Psoas muscle (tissue), 8 donors: Measurements from ENCODE around the gene GJD3. TPM values are rescaled to one million over a fixed set of nuclear protein-coding genes. Genes with fewer than 3 reads are reported as not detected.

Experiments
- ATAC-seq, 4 donors: fragments of 200-7000 bp; cut with Tn5 transposase; one replicate each; pipeline ENCODE4 v1.9.1; 2020; ENCODE audit warnings: moderate library complexity in 3 of 4, mild to moderate bottlenecking in 2 of 4
- DNase-seq, 2 donors: peaks; one replicate each; pipeline ENCODE4 v3.0.0-alpha.2; 2020
- H3K27ac ChIP-seq: fragments of 200-600 bp; one replicate; pipeline ENCODE4 v1.8.0; 2022
- H3K27me3 ChIP-seq, 3 donors: fragments of 200-600 bp in 1 of 3; one replicate each; pipeline versions ENCODE4 v1.6.1 to v1.8.0; 2013 to 2022; ENCODE audit warnings: low read length in 2 of 3, mild to moderate bottlenecking in 2 of 3, moderate library complexity in 1 of 3; ENCODE audit not compliant: insufficient read depth in 3 of 3
- H3K36me3 ChIP-seq, 2 donors: fragments of 200-600 bp in 1 of 2; one replicate each; pipeline versions ENCODE4 v1.6.1 to v1.8.0; 2013 to 2022; ENCODE audit warnings: low read depth in 1 of 2, mild to moderate bottlenecking in 1 of 2, moderate library complexity in 1 of 2; ENCODE audit not compliant: insufficient read depth in 1 of 2
- H3K4me1 ChIP-seq: fragments of 200-600 bp; one replicate; pipeline ENCODE4 v1.8.0; 2022
- H3K4me3 ChIP-seq: fragments of 200-600 bp; one replicate; pipeline ENCODE4 v1.8.0; 2022; ENCODE audit warnings: mild to moderate bottlenecking
- H3K9me3 ChIP-seq: fragments of 200-600 bp; one replicate; pipeline ENCODE4 v1.8.0; 2022
- WGBS, 3 donors: extraction: QIAGEN DNeasy Blood & Tissue Kit; methylation state at CpG; one replicate each; pipeline versions ENCODE4 v1.1.6 to v1.1.7; 2013; 5-methylcytosine and 5-hydroxymethylcytosine counted together
- intact Hi-C, 2 donors: fragments of 100-400 bp; cut with DNase I; formaldehyde crosslinking; loops; one replicate each; pipeline versions ENCODE4 v1.11.0 to v1.14.2; 2022
- polyA plus RNA-seq, 3 donors: library from polyadenylated mRNA; stranded (reverse); fragments of 200-250 nt; gene quantifications; one replicate each; pipeline ENCODE4 v1.2.3, GENCODE V29; 2013
- total RNA-seq, 4 donors: library from RNA; stranded (reverse); fragmentation: NEBNext Ultra II Directional in 2 of 4; extraction: Animal tissue kit (Norgen Biotek cat#: 25700) in 2 of 4; gene quantifications; one replicate each; pipeline versions ENCODE4 v1.2.1 to v1.2.4, GENCODE V29; 2021 to 2023
- TF ChIP-seq, protein P1 (sequence below): fragments of 200-600 bp; IDR thresholded peaks from one replicate; pipeline ENCODE4 v1.8.0; 2022; ENCODE audit warnings: antibody characterized with exemption
- donor health status: healthy with polysubstance abuse.
- donor health status: DM: no; HTN: no; CAD: no; lungs with moderate emphysema.
- donor health status: Bipolar disorder and iron deficiency.
- donor health status: healthy.
- donor health status: DM: yes; HTN: yes; CAD: no.
- donor health status: DM: no; HTN: no; CAD: no.
- donor health status: DM: no; HTN: no; CAD: no.
- donor health status: DM: yes; HTN: yes; CAD: no.

Gene GJD3
- total and polyA plus RNA-seq, 7 donors, result 0.17 to 1.4 (median 0.34) TPM; not detected in 1

DNA sequence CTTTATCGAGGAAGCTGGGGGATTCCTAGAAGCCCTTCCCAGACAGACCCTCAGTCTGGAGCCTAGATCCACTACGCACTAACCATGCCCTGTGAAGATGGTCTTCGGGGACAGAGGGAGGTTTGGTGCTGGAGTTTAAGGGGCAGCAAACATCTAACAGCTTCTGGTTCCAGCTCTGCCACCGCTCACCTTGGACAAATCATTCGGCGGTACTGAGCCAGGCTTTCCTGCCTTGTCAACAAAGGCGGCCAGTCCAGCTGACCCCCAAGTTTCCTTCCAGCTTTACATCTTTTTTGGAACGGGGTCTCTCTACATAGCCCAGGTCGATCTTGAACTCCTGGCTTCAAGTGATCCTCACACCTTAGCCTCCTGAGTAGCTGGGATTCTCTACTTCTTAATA, 369 bp upstream of the GJD3 start:
- H3K27me3 ChIP-seq, result peaks cover 0 to 3% (median 0%) of the 10 kb centered on the region in 3 donors
- DNase-seq (no peak), ATAC-seq (no peak)
- peak overlapping the region; percentile 69 for H3K4me3 ChIP-seq
- H3K9me3 ChIP-seq, result no peaks in the 10 kb centered on the region
- TF ChIP-seq, protein P1, sequence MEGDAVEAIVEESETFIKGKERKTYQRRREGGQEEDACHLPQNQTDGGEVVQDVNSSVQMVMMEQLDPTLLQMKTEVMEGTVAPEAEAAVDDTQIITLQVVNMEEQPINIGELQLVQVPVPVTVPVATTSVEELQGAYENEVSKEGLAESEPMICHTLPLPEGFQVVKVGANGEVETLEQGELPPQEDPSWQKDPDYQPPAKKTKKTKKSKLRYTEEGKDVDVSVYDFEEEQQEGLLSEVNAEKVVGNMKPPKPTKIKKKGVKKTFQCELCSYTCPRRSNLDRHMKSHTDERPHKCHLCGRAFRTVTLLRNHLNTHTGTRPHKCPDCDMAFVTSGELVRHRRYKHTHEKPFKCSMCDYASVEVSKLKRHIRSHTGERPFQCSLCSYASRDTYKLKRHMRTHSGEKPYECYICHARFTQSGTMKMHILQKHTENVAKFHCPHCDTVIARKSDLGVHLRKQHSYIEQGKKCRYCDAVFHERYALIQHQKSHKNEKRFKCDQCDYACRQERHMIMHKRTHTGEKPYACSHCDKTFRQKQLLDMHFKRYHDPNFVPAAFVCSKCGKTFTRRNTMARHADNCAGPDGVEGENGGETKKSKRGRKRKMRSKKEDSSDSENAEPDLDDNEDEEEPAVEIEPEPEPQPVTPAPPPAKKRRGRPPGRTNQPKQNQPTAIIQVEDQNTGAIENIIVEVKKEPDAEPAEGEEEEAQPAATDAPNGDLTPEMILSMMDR, result no peak
- H3K27ac ChIP-seq, result no peak overlapping the region
- intact Hi-C loops, result loop anchor here in 1 of 2 donors (5.0 kb wide), 2 partner anchors 47 to 197 kb away; no protein-coding TSS in a partner anchor
- 73 to 79% (median 76%) methylated on average over 9 of the region's 9 CpGs for WGBS, 3 donors
- no peaks in the 10 kb centered on the region for H3K36me3 ChIP-seq
- peaks cover 4% of the 10 kb centered on the region for H3K4me1 ChIP-seq

- H3K27ac ChIP-seq, result no peak overlapping the region
- DNase-seq (no peak), ATAC-seq (peak in 3 of 4 donors; percentile 38 to 65 (median 56))
- no peaks in the 10 kb centered on the region for H3K36me3 ChIP-seq
- 1 to 2% (median 2%) methylated on average over 72 to 91 of the region's 91 CpGs for WGBS, 3 donors
- H3K9me3 ChIP-seq, result no peaks in the 10 kb centered on the region
- H3K27me3 ChIP-seq, result peaks cover 0 to 3% (median 0%) of the 10 kb centered on the region in 3 donors
- H3K4me3 ChIP-seq, result peak overlapping the region; percentile 69
- intact Hi-C loops, result loop anchor here (2.0 to 5.0 kb wide), 3 partner anchors 49 to 199 kb away; no protein-coding TSS in a partner anchor
- TF ChIP-seq, protein P1, result no peak
- H3K4me1 ChIP-seq, result peaks cover 8% of the 10 kb centered on the region
These were observed 1.3 kb downstream of the GJD3 start for GRCh38 chr17:40363111-40363827.

DNA sequence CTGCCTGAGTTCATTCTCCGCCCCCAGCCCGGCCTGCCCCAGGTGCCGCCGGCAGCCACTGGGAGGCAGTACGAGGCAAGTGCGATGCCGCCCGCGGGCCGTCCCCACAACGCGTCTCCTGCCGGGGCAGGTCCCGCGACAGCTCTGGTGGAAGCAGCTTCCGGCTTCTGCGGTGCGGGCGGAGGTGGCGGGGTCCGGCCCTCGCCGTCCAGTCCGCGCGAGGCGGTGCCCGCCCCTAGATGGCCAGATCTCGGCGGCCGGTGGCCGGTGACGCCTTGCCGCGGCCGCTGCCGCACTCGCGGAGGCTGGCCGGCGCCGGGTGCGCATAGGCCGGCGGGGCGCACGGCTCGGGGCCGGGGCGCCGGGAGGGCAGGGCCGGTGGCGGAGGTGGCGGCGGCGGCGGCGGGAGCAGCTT, 1.8 kb downstream of the GJD3 start:
- TF ChIP-seq, protein P1, result peak; percentile 50
- peak; percentile 38 to 68 (median 57) for ATAC-seq
- peak; percentile 70 to 83 for DNase-seq
- intact Hi-C loops, result loop anchor here (2.0 to 5.0 kb wide), 3 partner anchors 50 to 200 kb away; no protein-coding TSS in a partner anchor
- WGBS, 3 donors, result 1% methylated on average over 35 to 58 of the region's 58 CpGs
- Histone ChIP-seq H3K9me3 (no peaks in the 10 kb centered on the region), H3K27me3 (peaks cover 0 to 3% (median 0%) of the 10 kb centered on the region in 3 donors), H3K27ac (no peak overlapping the region), H3K4me3 (peak overlapping the region; percentile 69), H3K36me3 (no peaks in the 10 kb centered on the region), H3K4me1 (peaks cover 8% of the 10 kb centered on the region)

DNA sequence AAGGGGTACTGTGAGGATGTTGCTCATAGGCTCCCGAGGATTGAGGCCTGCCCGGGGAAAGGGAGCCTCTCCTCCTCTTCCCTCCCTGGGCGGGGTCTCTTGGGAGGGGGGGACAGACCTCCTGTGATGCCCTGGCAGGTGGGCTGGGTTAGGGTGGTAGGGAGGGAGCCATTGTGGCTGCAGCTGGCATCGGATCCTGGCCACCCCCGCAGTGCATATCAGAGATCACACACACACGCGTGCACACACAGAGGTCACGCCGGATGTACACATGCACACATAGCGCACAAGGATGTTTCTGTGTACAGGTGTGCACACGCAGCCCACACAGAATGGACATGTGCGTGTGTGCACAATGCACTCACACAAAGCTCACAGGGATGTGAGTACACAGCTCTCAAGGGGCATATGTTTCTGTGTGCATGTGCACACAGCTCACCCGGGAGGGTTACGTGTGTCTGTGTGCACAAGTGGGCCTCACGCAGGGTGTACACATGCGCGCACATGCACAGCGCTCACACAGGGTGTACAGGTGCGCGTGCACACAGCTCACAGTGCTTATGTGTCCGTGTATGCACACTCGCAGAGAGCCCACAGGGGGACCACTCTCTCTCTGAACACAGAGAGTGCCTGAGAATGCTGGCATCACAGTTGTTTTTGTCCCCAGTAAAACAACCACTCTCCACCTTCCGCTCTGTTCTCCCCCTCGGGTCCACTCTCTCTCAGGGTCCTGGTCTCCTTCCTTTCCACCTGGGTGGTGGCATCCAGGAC, 2.4 kb downstream of the GJD3 start:
- ATAC-seq (no peak), DNase-seq (no peak)
- Histone ChIP-seq H3K9me3 (no peaks in the 10 kb centered on the region), H3K4me3 (peak overlapping the region; percentile 69), H3K27ac (no peak overlapping the region), H3K27me3 (peaks cover 0 to 3% (median 0%) of the 10 kb centered on the region in 3 donors), H3K4me1 (peaks cover 8% of the 10 kb centered on the region), H3K36me3 (no peaks in the 10 kb centered on the region)
- intact Hi-C loops, result loop anchor here (2.0 to 5.0 kb wide), 3 partner anchors 50 to 200 kb away; no protein-coding TSS in a partner anchor
- TF ChIP-seq, protein P1, result no peak
- WGBS, 3 donors, result 73 to 75% (median 75%) methylated on average over 23 to 24 of the region's 24 CpGs
